Right atrium auricular region (tissue), 2 donors: ENCODE measurements around the gene LRRC63. TPM values are rescaled to one million over a fixed set of nuclear protein-coding genes. Genes with fewer than 3 reads are reported as not detected.

ENCODE experiments used
- DNase-seq: peaks from one replicate; pipeline ENCODE4 v3.0.0-alpha.2; 2019; ENCODE audit warnings: low spot score
- H3K27ac ChIP-seq, 2 donors: fragments of 200-600 bp; sonication (generic); 1 replicate in 1 of 2; 2 replicates in 1 of 2; pipeline ENCODE4 v1.5.1; 2016 to 2019
- H3K27me3 ChIP-seq, 2 donors: fragments of 200-600 bp; sonication (generic); one replicate each; pipeline versions ENCODE4 v1.5.1 to v1.6.0; 2017 to 2019
- H3K36me3 ChIP-seq: fragments of 200-600 bp; sonication (generic); one replicate; pipeline ENCODE4 v1.5.1; 2016
- H3K4me1 ChIP-seq, 2 donors: fragments of 200-600 bp; sonication (generic); one replicate each; pipeline versions ENCODE4 v1.5.1 to v1.6.0; 2017 to 2019
- H3K4me3 ChIP-seq, 2 donors: fragments of 200-600 bp; sonication (generic); 1 replicate in 1 of 2; 2 replicates in 1 of 2; pipeline ENCODE4 v1.5.1; 2017 to 2019; ENCODE audit warnings: mild to moderate bottlenecking in 1 of 2, moderate library complexity in 1 of 2
- H3K9me3 ChIP-seq, 2 donors: fragments of 200-600 bp; sonication (generic); one replicate each; pipeline ENCODE4 v1.5.1; 2019
- CTCF ChIP-seq, 2 donors: fragments of 200-600 bp; sonication (generic); IDR thresholded peaks; one replicate each; pipeline ENCODE4 v1.5.1; 2019; ENCODE audit warnings: antibody characterized with exemption in 2 of 2
- total RNA-seq, 2 donors: library from RNA; depleted of rRNA; stranded (reverse); fragments of >200 nt; gene quantifications; one replicate each; pipeline ENCODE4 v1.1.0, GENCODE V29; 2016

The LRRC63 gene
- total RNA-seq, 2 donors from 2014 or later: not detected

DNA sequence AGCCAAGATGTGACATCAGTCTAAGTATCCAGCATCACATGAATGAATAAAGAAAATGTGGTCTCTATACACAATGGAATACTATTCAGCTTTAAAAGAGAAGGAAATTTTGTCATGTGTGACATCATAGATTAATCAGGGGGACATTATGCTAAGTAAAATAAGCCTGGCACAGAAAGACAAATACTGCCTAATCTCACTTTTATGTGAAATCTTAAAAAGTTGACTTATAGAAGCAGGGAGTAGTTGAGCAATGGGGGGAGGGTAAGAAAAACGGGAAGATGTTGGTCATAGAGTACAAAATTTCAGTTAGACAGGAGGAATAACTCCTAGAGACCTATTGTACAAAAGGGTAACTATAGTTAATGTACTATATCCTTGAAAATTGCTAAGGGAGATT lies 19.3 kb upstream of the LRRC63 start:
- Histone ChIP-seq H3K27me3 (no peaks in the 10 kb centered on the region), H3K4me1 (no peaks in the 10 kb centered on the region), H3K27ac (no peak overlapping the region), H3K9me3 (no peaks in the 10 kb centered on the region), H3K4me3 (no peak overlapping the region), H3K36me3 (no peaks in the 10 kb centered on the region)
- DNase-seq: no peak
- TF ChIP-seq CTCF (IDR thresholded peaks at IDR 0.05): no peak

- no peak for DNase-seq
- Histone ChIP-seq H3K27me3 (no peaks in the 10 kb centered on the region), H3K27ac (no peak overlapping the region), H3K36me3 (no peaks in the 10 kb centered on the region), H3K4me3 (no peak overlapping the region), H3K9me3 (no peaks in the 10 kb centered on the region), H3K4me1 (no peaks in the 10 kb centered on the region)
- TF ChIP-seq CTCF (IDR thresholded peaks at IDR 0.05): no peak
These were observed 16.7 kb upstream of the LRRC63 start for GRCh38 chr13:46195016-46195415.

DNA sequence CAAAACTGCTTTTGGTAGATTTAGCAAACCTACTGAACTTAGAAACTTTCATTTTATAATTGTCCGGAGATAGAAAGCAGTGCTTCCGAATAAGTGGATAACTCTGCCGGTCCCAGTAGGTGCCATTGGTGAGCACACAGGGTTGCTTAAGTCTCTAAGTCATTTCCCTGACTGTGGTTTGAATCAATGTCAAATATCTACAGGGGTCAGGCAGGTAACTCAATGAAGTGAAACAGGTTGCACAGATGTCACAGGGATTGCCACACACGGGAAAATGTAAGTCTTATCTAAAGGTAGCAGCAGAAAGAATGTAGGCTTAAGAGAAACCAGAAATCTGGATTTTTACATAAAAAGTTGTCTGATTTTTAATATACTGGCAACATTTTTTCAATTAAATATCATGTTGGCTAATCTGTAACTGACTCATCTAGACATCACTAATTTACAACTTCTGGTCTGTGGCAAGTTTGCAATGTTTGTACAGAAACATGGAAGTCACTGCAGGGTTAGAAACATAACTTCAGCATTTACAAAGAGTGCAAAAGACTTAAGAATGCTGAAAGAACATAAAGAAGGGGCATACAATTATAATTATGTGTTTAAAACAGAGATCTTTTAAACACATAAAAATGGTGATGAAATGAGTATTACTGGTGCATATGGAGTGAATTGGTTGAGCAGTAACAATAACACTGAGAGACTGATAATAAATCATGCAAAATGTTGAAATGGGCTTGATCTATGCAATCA lies 14.3 kb upstream of the LRRC63 start:
- H3K27ac ChIP-seq: no peak overlapping the region
- no peaks in the 10 kb centered on the region for H3K27me3 ChIP-seq

DNA sequence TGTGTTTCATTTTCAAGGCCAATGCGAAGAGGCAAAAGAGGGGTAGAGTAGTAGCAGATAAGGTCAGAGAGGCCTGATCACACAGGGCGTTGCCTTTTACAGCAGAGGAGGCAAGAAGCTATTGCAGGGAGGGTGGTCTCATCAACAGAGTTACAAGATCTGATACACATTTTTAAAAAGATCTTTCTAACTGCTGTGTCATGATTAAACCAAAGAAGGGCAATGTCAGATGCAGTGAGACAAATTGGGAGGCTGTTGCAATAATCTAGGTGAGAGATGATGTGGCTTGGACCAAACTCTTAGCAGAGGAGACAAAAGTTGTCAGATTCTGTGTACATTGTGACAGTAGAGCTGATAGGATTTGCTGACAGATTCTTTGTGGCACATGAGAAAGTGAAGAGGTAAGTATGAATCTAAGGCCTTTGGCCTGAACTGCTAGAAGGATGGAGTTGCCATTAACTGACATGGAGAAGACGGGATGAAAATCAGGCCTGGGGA lies 13.0 kb upstream of the LRRC63 start:
- Histone ChIP-seq H3K27ac (no peak overlapping the region), H3K4me3 (no peak overlapping the region), H3K4me1 (no peaks in the 10 kb centered on the region), H3K9me3 (no peaks in the 10 kb centered on the region), H3K27me3 (no peaks in the 10 kb centered on the region), H3K36me3 (no peaks in the 10 kb centered on the region)
- TF ChIP-seq CTCF (IDR thresholded peaks at IDR 0.05): no peak
- no peak for DNase-seq

More for the DNA sequence above, 14.3 kb upstream of the LRRC63 start:
- Histone ChIP-seq H3K4me1 (no peaks in the 10 kb centered on the region), H3K36me3 (no peaks in the 10 kb centered on the region), H3K4me3 (no peak overlapping the region), H3K9me3 (no peaks in the 10 kb centered on the region)
- no peak for DNase-seq
- TF ChIP-seq CTCF (IDR thresholded peaks at IDR 0.05): no peak

GRCh38 chr13:46202188-46202795 lies 9.4 kb upstream of the LRRC63 start:
- no peak for TF ChIP-seq CTCF (IDR thresholded peaks at IDR 0.05)
- no peak overlapping the region for H3K27ac ChIP-seq
- no peak for DNase-seq
- no peak overlapping the region for H3K4me3 ChIP-seq
- H3K27me3 ChIP-seq: no peaks in the 10 kb centered on the region
- no peaks in the 10 kb centered on the region for H3K4me1 ChIP-seq
- H3K9me3 ChIP-seq: no peaks in the 10 kb centered on the region
- H3K36me3 ChIP-seq: no peaks in the 10 kb centered on the region
